HCT116 (cell line): ENCODE data around the gene FBXL4. TPM values are rescaled to one million over a fixed set of nuclear protein-coding genes. Genes with fewer than 3 reads are reported as not detected.

ENCODE experiments used
- ATAC-seq: fragments of 200-7000 bp; cut with Tn5 transposase; 2 replicates; pipeline ENCODE4 v1.9.1; 2020; ENCODE audit warnings: mild to moderate bottlenecking, moderate library complexity
- BruUV-seq: library from RNA; stranded (reverse); fragments of 400-500 nt; replicated peaks from 2 replicates; lab custom pipeline; 2021; lab: Mats Ljungman, UMichigan
- CTCF ChIA-PET: fragments of 300-600 bp; sonication (Branson Sonifier 250); formaldehyde crosslinking; loops from one replicate; lab custom pipeline; 2021; ENCODE audit warnings: antibody characterized with exemption; lab: Charles Lee
- POLR2A ChIA-PET: fragments of 300-600, 350-600 bp; sonication (Branson Sonifier 250); formaldehyde crosslinking; loops from one replicate; lab custom pipeline; 2021; ENCODE audit warnings: antibody characterized with exemption; lab: Charles Lee
- RAD21 ChIA-PET, 2 experiments: fragments of 300-600 bp; sonication (Branson Sonifier 250); formaldehyde crosslinking; loops; one replicate each; lab custom pipeline; 2023; ENCODE audit warnings: low total read pairs in 2 of 2; ENCODE audit not compliant: uncharacterized antibody in 2 of 2, unreplicated experiment in 2 of 2, low non-redundant PET in 1 of 2; lab: Charles Lee
- DNase-seq: peaks from one replicate; pipeline ENCODE4 v3.0.0-alpha.2; 2010; ENCODE audit warnings: low read depth, low spot score
- H2AFZ ChIP-seq: fragments of 200-600 bp; shearing (Covaris generic), sonication (generic); 2 replicates; pipeline ENCODE4 v1.6.1; 2017; ENCODE audit warnings: low read depth, mixed run types, mixed read lengths, antibody characterized with exemption, low read length; ENCODE audit not compliant: poor library complexity, severe bottlenecking
- H3K27ac ChIP-seq: 2 replicates; pipeline ENCODE4 v1.5.1; 2012; ENCODE audit warnings: low read depth, low read length
- H3K27me3 ChIP-seq: fragments of 200-600 bp; sonication (generic); 2 replicates; pipeline ENCODE4 v1.6.1; 2016; ENCODE audit warnings: mixed run types, low read length, mixed read lengths; ENCODE audit not compliant: insufficient read depth
- H3K36me3 ChIP-seq, 2 experiments: fragments of 200-500 bp in 1 of 2; fragments of 200-600 bp in 1 of 2; sonication (Bioruptor generic) in 1 of 2; sonication (generic) in 1 of 2; 2 replicates each; pipeline versions ENCODE4 v1.5.1 to v1.6.1; 2014 to 2016; ENCODE audit warnings: low read length in 2 of 2, inconsistent platforms in 1 of 2, mixed read lengths in 1 of 2, mixed run types in 1 of 2; ENCODE audit not compliant: insufficient read depth in 2 of 2, control insufficient read depth in 1 of 2
- H3K4me1 ChIP-seq, 2 experiments: fragments of 200-600 bp in 1 of 2; sonication (generic) in 1 of 2; 2 replicates each; pipeline versions ENCODE4 v1.5.1 to v1.6.1; 2012 to 2017; ENCODE audit warnings: low read length in 2 of 2, inconsistent platforms in 1 of 2, mild to moderate bottlenecking in 1 of 2, mixed read lengths in 1 of 2, mixed run types in 1 of 2, moderate library complexity in 1 of 2; ENCODE audit not compliant: insufficient read depth in 2 of 2, control insufficient read depth in 1 of 2
- H3K4me2 ChIP-seq: fragments of 200-600 bp; sonication (generic); 2 replicates; pipeline ENCODE4 v1.6.1; 2017; ENCODE audit warnings: mixed run types, low read length, mixed read lengths
- H3K4me3 ChIP-seq, 2 experiments: fragments of 200-600 bp in 1 of 2; sonication (generic) in 1 of 2; replicated peaks in 1 of 2; 2 replicates each; pipeline ENCODE4 v1.5.1; 2011 to 2016; ENCODE audit warnings: low read length in 2 of 2, control low read depth in 1 of 2, low read depth in 1 of 2, mild to moderate bottlenecking in 1 of 2, mixed read lengths in 1 of 2, mixed run types in 1 of 2
- H3K79me2 ChIP-seq: fragments of 200-600 bp; sonication (generic); 2 replicates; pipeline ENCODE4 v1.6.1; 2017; ENCODE audit warnings: mild to moderate bottlenecking, mixed run types, low read length, moderate library complexity, mixed read lengths; ENCODE audit not compliant: insufficient read depth
- H3K9ac ChIP-seq: fragments of 200-600 bp; sonication (generic); 2 replicates; pipeline ENCODE4 v1.6.1; 2016; ENCODE audit warnings: low read length, mixed read lengths
- H3K9me2 ChIP-seq: fragments of 200-600 bp; sonication (generic), shearing (Covaris generic); 2 replicates; pipeline ENCODE4 v1.6.1; 2017; ENCODE audit warnings: mixed run types, mild to moderate bottlenecking, moderate library complexity; ENCODE audit not compliant: insufficient read depth
- H3K9me3 ChIP-seq, 2 experiments: fragments of 200-500 bp in 1 of 2; fragments of 200-600 bp in 1 of 2; sonication (Bioruptor generic) in 1 of 2; sonication (generic) in 1 of 2; 2 replicates each; pipeline ENCODE4 v1.6.1; 2014 to 2017; ENCODE audit warnings: low read length in 2 of 2, mixed read lengths in 2 of 2, inconsistent platforms in 1 of 2, low read depth in 1 of 2, mild to moderate bottlenecking in 1 of 2, mixed run types in 1 of 2, moderate library complexity in 1 of 2; ENCODE audit not compliant: control insufficient read depth in 1 of 2, insufficient read depth in 1 of 2
- H4K20me1 ChIP-seq: fragments of 200-600 bp; sonication (generic), shearing (Covaris generic); 2 replicates; pipeline ENCODE4 v1.6.1; 2017; ENCODE audit warnings: mixed run types, mild to moderate bottlenecking, moderate library complexity; ENCODE audit not compliant: insufficient read depth
- CBX3 ChIP-seq: IDR thresholded peaks from 2 replicates; pipeline ENCODE4 v1.6.1; 2012; ENCODE audit warnings: low read depth
- CEBPB ChIP-seq: IDR thresholded peaks from 2 replicates; pipeline ENCODE4 v1.6.1; 2012; ENCODE audit warnings: low read depth
- EGR1 ChIP-seq: IDR thresholded peaks from 2 replicates; pipeline ENCODE4 v1.6.1; 2012; ENCODE audit warnings: low read depth
- ELF1 ChIP-seq: IDR thresholded peaks from 2 replicates; pipeline ENCODE4 v1.6.1; 2012; ENCODE audit warnings: low read depth, borderline replicate concordance
- POLR2A ChIP-seq: IDR thresholded peaks from 2 replicates; pipeline ENCODE4 v1.7.0; 2011; ENCODE audit warnings: borderline replicate concordance; ENCODE audit not compliant: insufficient read depth, insufficient read length; ENCODE audit errors: extremely low read depth
- RAD21 ChIP-seq: IDR thresholded peaks from 2 replicates; pipeline ENCODE4 v1.6.1; 2012; ENCODE audit warnings: low read depth, mild to moderate bottlenecking
- REST ChIP-seq: IDR thresholded peaks from 2 replicates; pipeline ENCODE4 v1.6.1; 2012; ENCODE audit warnings: low read depth
- SIN3A ChIP-seq: IDR thresholded peaks from 2 replicates; pipeline ENCODE4 v1.6.1; 2012; ENCODE audit warnings: low read depth
- TCF7L2 ChIP-seq: IDR thresholded peaks from 2 replicates; pipeline ENCODE4 v1.7.0; 2011; ENCODE audit warnings: borderline replicate concordance, inconsistent platforms; ENCODE audit not compliant: insufficient read depth, insufficient read length; ENCODE audit errors: extremely low read depth
- YY1 ChIP-seq: IDR thresholded peaks from 2 replicates; pipeline ENCODE4 v1.6.1; 2011; ENCODE audit warnings: low read length, low read depth, moderate library complexity, mild to moderate bottlenecking; ENCODE audit not compliant: insufficient replicate concordance; ENCODE audit errors: extremely low read depth
- ZFX ChIP-seq: fragments of 450-650 bp; IDR thresholded peaks from 2 replicates; pipeline ENCODE4 v1.6.1; 2017
- intact Hi-C: fragments of 100-400 bp; cut with micrococcal nuclease; formaldehyde crosslinking; loops from 2 replicates; pipeline ENCODE4 v1.10.0; 2022
- total RNA-seq: library from RNA; stranded (reverse); gene quantifications from one replicate; pipeline ENCODE4 v1.2.1, GENCODE V29; 2021; ENCODE audit not compliant: unreplicated experiment

The FBXL4 gene
- total RNA-seq, 1 experiment from 2014 or later: 15.7 TPM

- no peaks in the 10 kb centered on the region for H3K9me2 ChIP-seq
- DNase-seq: no peak
- H3K36me3 ChIP-seq: no peaks in the 10 kb centered on the region
- TF ChIP-seq CBX3 (no peak), TCF7L2 (no peak), REST (no peak), POLR2A (no peak), CEBPB (no peak)
- TF ChIP-seq, all 23 proteins: peak for 0
- ChIA-PET POLR2A (no interaction called here), RAD21 (no interaction called here), CTCF (no interaction called here)
- Histone ChIP-seq H3K27ac (no peak overlapping the region), H4K20me1 (no peaks in the 10 kb centered on the region), H3K4me2 (no peak overlapping the region), H2AFZ (no peak overlapping the region), H3K9me3 (no peaks in the 10 kb centered on the region), H3K9ac (no peak overlapping the region), H3K4me3 (no peak overlapping the region), H3K27me3 (peaks cover 24% of the 10 kb centered on the region; the same call in 1 of the 2 replicates), H3K79me2 (no peaks in the 10 kb centered on the region), H3K4me1 (no peaks in the 10 kb centered on the region)
- no TSS peak for BruUV-seq
- no peak for ATAC-seq
- intact Hi-C loops: no loop called here
These were observed 19.9 kb upstream of the FBXL4 start for GRCh38 chr6:98967616-98968015.

GRCh38 chr6:98959631-98960030 is 11.9 kb upstream of the FBXL4 start:
- no peak overlapping the region for H3K4me3 ChIP-seq
- H3K4me1 ChIP-seq: peaks cover 5 to 8% of the 10 kb centered on the region in 2 experiments; a peak in 3 of 4 replicates
- BruUV-seq: no TSS peak
- H3K9me2 ChIP-seq: no peaks in the 10 kb centered on the region
- ChIA-PET POLR2A (no interaction called here), CTCF (no interaction called here), RAD21 (no interaction called here)
- H3K9ac ChIP-seq: no peak overlapping the region
- no peak for TF ChIP-seq YY1
- TF ChIP-seq RAD21: no peak
- TF ChIP-seq EGR1: no peak
- no peak for TF ChIP-seq ELF1
- TF ChIP-seq SIN3A: no peak
- TF ChIP-seq ZFX: no peak
- TF ChIP-seq CBX3: no peak
- TF ChIP-seq POLR2A: no peak
- intact Hi-C loops: no loop called here
- DNase-seq: no peak
- H3K9me3 ChIP-seq: no peaks in the 10 kb centered on the region
- H3K79me2 ChIP-seq: no peaks in the 10 kb centered on the region
- peaks cover 24% of the 10 kb centered on the region; the same call in 1 of the 2 replicates for H3K27me3 ChIP-seq
- no peak overlapping the region for H2AFZ ChIP-seq
- H3K4me2 ChIP-seq: no peak overlapping the region
- ATAC-seq: no peak
- no peaks in the 10 kb centered on the region for H3K36me3 ChIP-seq
- H4K20me1 ChIP-seq: no peaks in the 10 kb centered on the region
- H3K27ac ChIP-seq: no peak overlapping the region
